Nephron (organoid): ENCODE measurements around the gene TMIE.

Experiments
- H3K27ac Mint-ChIP-seq, 3 experiments: 2 replicates each; pipeline ENCODE4 v1.8.0; 2020; ENCODE audit warnings: mixed read lengths in 3 of 3, mild to moderate bottlenecking in 2 of 3, moderate library complexity in 1 of 3
- H3K27me3 Mint-ChIP-seq: 2 replicates; pipeline ENCODE4 v1.8.0; 2021; ENCODE audit warnings: low read depth, mild to moderate bottlenecking, moderate library complexity, mixed read lengths
- H3K36me3 Mint-ChIP-seq: 2 replicates; pipeline ENCODE4 v1.8.0; 2020; ENCODE audit warnings: low read depth, mixed read lengths
- H3K4me1 Mint-ChIP-seq: 2 replicates; pipeline ENCODE4 v1.8.0; 2020; ENCODE audit warnings: mixed read lengths
- H3K4me3 Mint-ChIP-seq, 3 experiments: 2 replicates each; pipeline ENCODE4 v1.8.0; 2020; ENCODE audit warnings: mild to moderate bottlenecking in 3 of 3, mixed read lengths in 3 of 3, moderate library complexity in 2 of 3
- H3K9me3 Mint-ChIP-seq: 2 replicates; pipeline ENCODE4 v1.8.0; 2020; ENCODE audit warnings: mixed read lengths
- TF ChIP-seq, protein P1 (sequence below), 3 experiments: fragments of 200-600 bp; sonication (generic); IDR thresholded peaks; one replicate each; pipeline ENCODE4 v1.5.0; 2021; ENCODE audit warnings: antibody characterized with exemption in 3 of 3; ENCODE audit not compliant: unreplicated experiment in 3 of 3

TMIE gene

DNA sequence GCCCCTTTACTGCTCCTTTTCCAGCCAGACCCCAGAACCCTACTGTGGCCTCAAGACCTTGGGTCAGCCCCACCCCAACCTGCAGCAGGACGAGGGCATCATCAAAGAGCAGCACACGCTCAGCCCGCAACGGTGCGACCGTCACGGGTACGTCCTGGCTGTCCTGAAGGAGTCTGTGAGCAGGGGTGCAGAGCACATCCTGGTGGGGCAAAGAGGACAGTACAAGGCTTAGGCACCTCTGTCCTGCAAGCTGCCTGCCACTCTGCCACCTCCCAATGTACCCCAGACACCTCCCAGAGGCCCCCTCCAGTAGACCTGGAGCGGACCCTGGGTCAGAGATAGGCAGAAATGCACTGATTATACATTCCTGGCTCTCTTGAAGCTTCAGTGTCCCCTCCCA lies 15.7 kb upstream of the TMIE start:
- no peaks in the 10 kb centered on the region for H3K4me1 Mint-ChIP-seq
- H3K27ac Mint-ChIP-seq = no peak overlapping the region
- peaks cover 31% of the 10 kb centered on the region for H3K27me3 Mint-ChIP-seq
- no peak overlapping the region for H3K4me3 Mint-ChIP-seq
- TF ChIP-seq, protein P1, sequence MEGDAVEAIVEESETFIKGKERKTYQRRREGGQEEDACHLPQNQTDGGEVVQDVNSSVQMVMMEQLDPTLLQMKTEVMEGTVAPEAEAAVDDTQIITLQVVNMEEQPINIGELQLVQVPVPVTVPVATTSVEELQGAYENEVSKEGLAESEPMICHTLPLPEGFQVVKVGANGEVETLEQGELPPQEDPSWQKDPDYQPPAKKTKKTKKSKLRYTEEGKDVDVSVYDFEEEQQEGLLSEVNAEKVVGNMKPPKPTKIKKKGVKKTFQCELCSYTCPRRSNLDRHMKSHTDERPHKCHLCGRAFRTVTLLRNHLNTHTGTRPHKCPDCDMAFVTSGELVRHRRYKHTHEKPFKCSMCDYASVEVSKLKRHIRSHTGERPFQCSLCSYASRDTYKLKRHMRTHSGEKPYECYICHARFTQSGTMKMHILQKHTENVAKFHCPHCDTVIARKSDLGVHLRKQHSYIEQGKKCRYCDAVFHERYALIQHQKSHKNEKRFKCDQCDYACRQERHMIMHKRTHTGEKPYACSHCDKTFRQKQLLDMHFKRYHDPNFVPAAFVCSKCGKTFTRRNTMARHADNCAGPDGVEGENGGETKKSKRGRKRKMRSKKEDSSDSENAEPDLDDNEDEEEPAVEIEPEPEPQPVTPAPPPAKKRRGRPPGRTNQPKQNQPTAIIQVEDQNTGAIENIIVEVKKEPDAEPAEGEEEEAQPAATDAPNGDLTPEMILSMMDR (IDR thresholded peaks at IDR 0.05; ENCODE audit: unreplicated experiment in 3 of 3) = no peak
- H3K36me3 Mint-ChIP-seq = no peaks in the 10 kb centered on the region
- H3K9me3 Mint-ChIP-seq = no peaks in the 10 kb centered on the region

DNA sequence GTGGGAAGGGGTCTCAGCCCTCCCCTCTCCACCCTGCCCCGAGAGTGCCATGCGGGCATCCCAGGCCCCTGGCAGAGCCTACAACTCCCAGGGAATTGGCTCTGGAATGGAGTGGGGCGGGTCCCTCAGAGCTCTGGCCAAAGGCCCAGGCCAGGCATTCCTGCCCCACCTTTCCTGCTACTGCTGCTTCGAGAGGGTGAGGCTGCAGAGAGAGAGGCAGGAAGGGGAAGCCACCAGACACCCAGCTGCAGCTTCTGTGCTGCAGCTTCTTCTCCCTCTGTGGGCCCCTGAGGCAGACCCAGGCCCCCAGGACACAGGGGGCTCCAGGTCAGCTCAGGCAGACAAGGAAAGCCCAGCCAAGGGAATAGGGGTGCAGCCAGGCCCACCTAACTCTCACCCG lies 10.4 kb upstream of the TMIE start:
- TF ChIP-seq, protein P1 (IDR thresholded peaks at IDR 0.05; ENCODE audit: unreplicated experiment in 3 of 3) = no peak
- peak overlapping the region in 1 of 3 experiments; percentile 61 for H3K4me3 Mint-ChIP-seq
- peaks cover 12% of the 10 kb centered on the region for H3K4me1 Mint-ChIP-seq
- H3K27me3 Mint-ChIP-seq = peaks cover 45% of the 10 kb centered on the region
- no peak overlapping the region for H3K27ac Mint-ChIP-seq
- H3K36me3 Mint-ChIP-seq = no peaks in the 10 kb centered on the region
- no peaks in the 10 kb centered on the region for H3K9me3 Mint-ChIP-seq

DNA sequence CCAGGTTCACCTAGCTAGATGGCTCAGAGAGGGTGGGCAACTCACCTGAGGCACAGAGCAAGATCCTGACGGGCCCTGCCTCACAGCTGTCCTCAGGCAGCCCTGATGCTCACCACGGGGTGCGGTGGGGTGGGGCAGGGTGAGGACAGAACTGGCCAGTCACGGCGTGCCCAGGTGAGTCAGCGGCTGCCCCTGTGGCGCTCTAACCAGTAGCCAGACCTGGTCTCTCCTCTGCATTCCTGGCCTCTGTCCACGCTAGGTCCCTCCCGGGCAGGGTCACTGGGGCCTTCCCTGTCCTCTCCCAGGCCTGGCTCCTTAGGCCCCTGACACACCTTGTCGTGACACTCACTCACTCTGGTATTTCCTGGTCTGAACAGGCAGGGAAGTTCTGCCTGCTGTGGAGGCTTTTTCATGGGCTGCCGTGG lies 8.6 kb upstream of the TMIE start:
- no peaks in the 10 kb centered on the region for H3K9me3 Mint-ChIP-seq
- H3K36me3 Mint-ChIP-seq = no peaks in the 10 kb centered on the region
- H3K4me3 Mint-ChIP-seq = peak overlapping the region; percentile 77 to 80 (median 79)
- peak overlapping the region in 2 of 3 experiments; percentile 25 to 54 for H3K27ac Mint-ChIP-seq
- peaks cover 41% of the 10 kb centered on the region for H3K27me3 Mint-ChIP-seq
- TF ChIP-seq, protein P1 (IDR thresholded peaks at IDR 0.05; ENCODE audit: unreplicated experiment in 3 of 3) = no peak
- H3K4me1 Mint-ChIP-seq = peaks cover 16% of the 10 kb centered on the region

DNA sequence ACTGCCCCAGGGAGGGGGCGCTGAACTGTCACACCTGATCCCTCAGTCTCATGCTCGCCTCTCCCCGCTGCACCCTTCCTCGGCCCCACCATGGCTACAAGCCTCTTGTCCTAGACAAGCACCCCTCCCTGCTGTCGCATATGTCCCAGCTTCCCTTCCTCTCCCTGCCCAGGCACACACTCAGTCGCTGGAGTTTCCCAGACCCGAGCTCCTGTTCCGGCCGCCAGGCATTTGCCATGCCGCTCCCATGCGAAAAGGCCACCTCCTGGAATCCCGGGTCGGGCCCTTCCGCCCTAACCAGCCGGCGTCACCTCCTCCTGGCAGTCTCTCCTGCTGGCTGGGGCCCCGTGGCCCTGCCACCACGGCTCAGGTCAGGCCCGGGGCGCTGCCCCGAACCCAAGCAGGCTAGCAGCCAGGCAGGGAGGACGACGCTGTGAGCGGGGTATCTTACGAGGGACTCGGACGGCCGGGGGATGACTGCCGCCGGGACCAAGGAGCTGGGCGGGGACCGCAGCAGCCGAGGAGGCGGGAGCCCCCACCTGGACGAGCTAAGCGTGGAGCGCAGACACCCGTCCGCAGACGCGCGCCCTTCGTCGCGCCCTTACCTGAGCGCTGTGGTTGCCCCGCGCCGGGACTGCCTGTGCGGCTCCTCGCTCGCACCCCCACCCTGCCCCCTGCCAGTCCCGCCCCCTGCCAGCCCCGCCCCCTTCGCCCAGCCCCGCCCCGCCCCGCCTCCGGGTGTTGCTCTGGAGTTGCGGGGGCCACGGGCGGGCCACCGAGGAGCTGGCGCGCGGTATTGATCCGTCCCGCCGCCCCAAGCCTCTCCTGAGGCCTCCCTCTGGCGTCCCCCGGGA lies 7.9 kb upstream of the TMIE start, which contains the start of gene ALS2CL:
Gene ALS2CL (minus strand): TSS at position 642 of the 854 bp plus-strand sequence. CDS start 4,239 bp downstream, outside the sequence.
- Mint-ChIP-seq H3K27me3 (peaks cover 37% of the 10 kb centered on the region), H3K4me1 (peaks cover 16% of the 10 kb centered on the region), H3K27ac (peak within 1 kb of the TSS in 2 of 3 experiments; percentile 25 to 54), H3K36me3 (no peaks in the 10 kb centered on the region), H3K4me3 (peak within 1 kb of the TSS; percentile 77 to 80 (median 79)), H3K9me3 (no peaks in the 10 kb centered on the region)
- TF ChIP-seq, protein P1 (IDR thresholded peaks at IDR 0.05; ENCODE audit: unreplicated experiment in 3 of 3) = no peak

DNA sequence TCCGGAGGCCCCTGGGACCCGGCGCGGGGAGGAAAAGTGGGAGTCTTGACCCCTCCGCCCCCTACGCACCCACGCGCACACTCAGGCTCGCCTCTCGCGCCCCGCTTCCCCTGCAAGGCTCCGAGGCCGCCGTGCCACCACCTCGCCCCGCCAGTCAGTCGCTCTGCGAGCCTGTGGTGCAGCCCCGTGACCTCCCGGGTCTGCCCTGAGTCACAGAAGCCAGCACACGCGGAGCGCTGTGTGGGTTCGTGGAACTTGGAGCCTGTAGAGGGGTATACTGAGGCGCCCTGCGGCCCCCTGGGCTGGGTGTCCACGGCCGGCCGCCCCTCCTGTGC lies 7.3 kb upstream of the TMIE start:
- Mint-ChIP-seq H3K36me3 (no peaks in the 10 kb centered on the region), H3K4me1 (peaks cover 16% of the 10 kb centered on the region), H3K4me3 (peak overlapping the region in 1 of 3 experiments; percentile 49), H3K27ac (no peak overlapping the region), H3K9me3 (no peaks in the 10 kb centered on the region), H3K27me3 (peaks cover 37% of the 10 kb centered on the region)
- TF ChIP-seq, protein P1 (IDR thresholded peaks at IDR 0.05; ENCODE audit: unreplicated experiment in 3 of 3) = no peak
